SK-N-DZ (cell line): ENCODE data around the gene TRIM34.
"Not testable (repeated sequence)": the region's sequence is repeated elsewhere in the genome, so short reads cannot be mapped to it uniquely, and the experiment has no call there.

ENCODE experiments used
- DNase-seq: peaks from one replicate; pipeline ENCODE4 v3.0.0-alpha.2; 2015; ENCODE audit warnings: low spot score

TRIM34 gene

GRCh38 chr11:5684036-5684645, 59.3 kb downstream of the TRIM34 start:
- no peak for DNase-seq

- DNase-seq: peak; percentile 72
Measured at GRCh38 chr11:5684646-5685362, 60.0 kb downstream of the TRIM34 start, which contains the start of gene TRIM5. Gene TRIM5, minus strand, starts transcription at chr11:5685074. Its CDS starts 4,897 bp downstream, at chr11:5680177.

GRCh38 chr11:5686426-5686825, 61.6 kb downstream of the TRIM34 start:
- no peak for DNase-seq

- DNase-seq: no peak
Measured at GRCh38 chr11:5688482-5688881, 63.7 kb downstream of the TRIM34 start.

- no peak for DNase-seq
Measured at GRCh38 chr11:5689551-5689983, 64.8 kb downstream of the TRIM34 start, which contains the start of gene TRIM22. Gene TRIM22, plus strand, starts transcription at chr11:5689790. Its CDS starts 6,443 bp downstream, at chr11:5696233.

- DNase-seq: no peak
Measured at GRCh38 chr11:5690216-5690615, 65.4 kb downstream of the TRIM34 start.

GRCh38 chr11:5690736-5691135, 65.9 kb downstream of the TRIM34 start:
- no peak for DNase-seq

GRCh38 chr11:5691238-5691963, 66.6 kb downstream of the TRIM34 start:
- DNase-seq: not testable (repeated sequence)

- no peak for DNase-seq
Measured at GRCh38 chr11:5691964-5692361, 67.2 kb downstream of the TRIM34 start.
